Measurements from ENCODE around the gene HLF. TPM values are rescaled to one million over a fixed set of nuclear protein-coding genes. Genes with fewer than 3 reads are reported as not detected.

The HLF gene
- total RNA-seq, 1 experiment from 2014 or later, result 1.5 TPM

- H3K4me3 ChIP-seq, result no peak overlapping the region
- no peaks in the 10 kb centered on the region for H3K9me3 ChIP-seq (replicated peaks)
- H3K4me1 ChIP-seq, result no peaks in the 10 kb centered on the region
- DNase-seq, result no peak
- H3K27me3 ChIP-seq, result no peaks in the 10 kb centered on the region
- no peaks in the 10 kb centered on the region for H3K36me3 ChIP-seq
- no peak overlapping the region for H3K27ac ChIP-seq
Observed at GRCh38 chr17:55345132-55345531, 80.4 kb downstream of the HLF start.

- H3K27ac ChIP-seq, result no peak overlapping the region
- H3K4me1 ChIP-seq, result no peaks in the 10 kb centered on the region
- no peaks in the 10 kb centered on the region for H3K9me3 ChIP-seq (replicated peaks)
- no peaks in the 10 kb centered on the region for H3K27me3 ChIP-seq
- DNase-seq, result no peak
- no peak overlapping the region for H3K4me3 ChIP-seq
- H3K36me3 ChIP-seq, result no peaks in the 10 kb centered on the region
Observed at GRCh38 chr17:55346658-55347057, 81.9 kb downstream of the HLF start.

- H3K36me3 ChIP-seq, result no peaks in the 10 kb centered on the region
- no peak overlapping the region for H3K27ac ChIP-seq
Observed at GRCh38 chr17:55347341-55347740, 82.6 kb downstream of the HLF start.

GRCh38 chr17:55348749-55349354 is 84.1 kb downstream of the HLF start:
- H3K27ac ChIP-seq, result no peak overlapping the region
- no peaks in the 10 kb centered on the region for H3K9me3 ChIP-seq (replicated peaks)
- H3K4me3 ChIP-seq, result no peak overlapping the region
- DNase-seq, result peak; percentile 30 to 75
- no peaks in the 10 kb centered on the region for H3K36me3 ChIP-seq
- H3K27me3 ChIP-seq, result no peaks in the 10 kb centered on the region
- H3K4me1 ChIP-seq, result no peaks in the 10 kb centered on the region

More at GRCh38 chr17:55347341-55347740, 82.6 kb downstream of the HLF start:
- DNase-seq, result peak in 1 of 2 experiments; percentile 12
- no peaks in the 10 kb centered on the region for H3K9me3 ChIP-seq (replicated peaks)
- H3K4me3 ChIP-seq, result no peak overlapping the region
- H3K27me3 ChIP-seq, result no peaks in the 10 kb centered on the region
- H3K4me1 ChIP-seq, result no peaks in the 10 kb centered on the region

- H3K4me3 ChIP-seq, result no peak overlapping the region
- no peak overlapping the region for H3K27ac ChIP-seq
- no peaks in the 10 kb centered on the region for H3K27me3 ChIP-seq
- H3K4me1 ChIP-seq, result no peaks in the 10 kb centered on the region
- DNase-seq, result no peak
- no peaks in the 10 kb centered on the region for H3K9me3 ChIP-seq (replicated peaks)
- no peaks in the 10 kb centered on the region for H3K36me3 ChIP-seq
Observed at GRCh38 chr17:55350825-55351205, 86.1 kb downstream of the HLF start.

- DNase-seq, result no peak
- H3K9me3 ChIP-seq (replicated peaks), result no peaks in the 10 kb centered on the region
- no peaks in the 10 kb centered on the region for H3K4me1 ChIP-seq
- no peak overlapping the region for H3K27ac ChIP-seq
- H3K4me3 ChIP-seq, result no peak overlapping the region
- no peaks in the 10 kb centered on the region for H3K36me3 ChIP-seq
- H3K27me3 ChIP-seq, result no peaks in the 10 kb centered on the region
Observed at GRCh38 chr17:55351226-55351625, 86.5 kb downstream of the HLF start.

- no peaks in the 10 kb centered on the region for H3K4me1 ChIP-seq
- H3K9me3 ChIP-seq (replicated peaks), result no peaks in the 10 kb centered on the region
- no peaks in the 10 kb centered on the region for H3K36me3 ChIP-seq
- H3K27ac ChIP-seq, result no peak overlapping the region
- no peaks in the 10 kb centered on the region for H3K27me3 ChIP-seq
- DNase-seq, result no peak
- H3K4me3 ChIP-seq, result no peak overlapping the region
Observed at GRCh38 chr17:55354010-55354409, 89.2 kb downstream of the HLF start.

- Histone ChIP-seq H3K4me3 (no peak overlapping the region), H3K9me3 (replicated peaks) (no peaks in the 10 kb centered on the region), H3K27ac (no peak overlapping the region), H3K27me3 (no peaks in the 10 kb centered on the region), H3K36me3 (no peaks in the 10 kb centered on the region), H3K4me1 (no peaks in the 10 kb centered on the region)
- no peak for DNase-seq
Observed at GRCh38 chr17:55354941-55355340, 90.2 kb downstream of the HLF start.

GRCh38 chr17:55356434-55357328 is 91.9 kb downstream of the HLF start:
- no peaks in the 10 kb centered on the region for H3K9me3 ChIP-seq (replicated peaks)
- H3K27me3 ChIP-seq, result no peaks in the 10 kb centered on the region
- H3K27ac ChIP-seq, result no peak overlapping the region
- H3K36me3 ChIP-seq, result no peaks in the 10 kb centered on the region
- H3K4me3 ChIP-seq, result no peak overlapping the region
- peak; percentile 71 to 88 for DNase-seq
- no peaks in the 10 kb centered on the region for H3K4me1 ChIP-seq

- Histone ChIP-seq H3K36me3 (no peaks in the 10 kb centered on the region), H3K4me3 (no peak overlapping the region)
Observed at GRCh38 chr17:55360971-55361370, 96.2 kb downstream of the HLF start.

GRCh38 chr17:55363033-55363432 is 98.3 kb downstream of the HLF start:
- Histone ChIP-seq H3K9me3 (replicated peaks) (no peaks in the 10 kb centered on the region), H3K4me3 (no peak overlapping the region), H3K27ac (no peak overlapping the region), H3K27me3 (no peaks in the 10 kb centered on the region), H3K4me1 (no peaks in the 10 kb centered on the region), H3K36me3 (no peaks in the 10 kb centered on the region)
- DNase-seq, result no peak

More at GRCh38 chr17:55360971-55361370, 96.2 kb downstream of the HLF start:
- DNase-seq, result no peak
- Histone ChIP-seq H3K4me1 (no peaks in the 10 kb centered on the region), H3K27ac (no peak overlapping the region), H3K27me3 (no peaks in the 10 kb centered on the region), H3K9me3 (replicated peaks) (no peaks in the 10 kb centered on the region)

- no peaks in the 10 kb centered on the region for H3K4me1 ChIP-seq
- no peaks in the 10 kb centered on the region for H3K36me3 ChIP-seq
- no peak overlapping the region for H3K27ac ChIP-seq
- DNase-seq, result no peak
- no peaks in the 10 kb centered on the region for H3K27me3 ChIP-seq
- no peak overlapping the region for H3K4me3 ChIP-seq
- no peaks in the 10 kb centered on the region for H3K9me3 ChIP-seq (replicated peaks)
Observed at GRCh38 chr17:55366020-55366481, 101.3 kb downstream of the HLF start.

GRCh38 chr17:55368706-55369105 is 103.9 kb downstream of the HLF start:
- Histone ChIP-seq H3K27ac (no peak overlapping the region), H3K4me3 (no peak overlapping the region), H3K36me3 (no peaks in the 10 kb centered on the region), H3K9me3 (replicated peaks) (no peaks in the 10 kb centered on the region), H3K27me3 (no peaks in the 10 kb centered on the region), H3K4me1 (no peaks in the 10 kb centered on the region)
- DNase-seq, result no peak

All from SJCRH30 (cell line).